Gastroesophageal sphincter (tissue), 4 donors: ENCODE data around the gene SRP9. TPM values are rescaled to one million over a fixed set of nuclear protein-coding genes. Genes with fewer than 3 reads are reported as not detected.

Experiments
- ATAC-seq: fragments of 150-250 bp; one replicate; pipeline ENCODE4 v1.9.1; 2016; ENCODE audit warnings: mild to moderate bottlenecking, moderate library complexity
- H3K27ac ChIP-seq, 4 donors: fragments of 200-600 bp; sonication (generic) in 3 of 4; 1 replicate in 3 of 4; 2 replicates in 1 of 4; pipeline ENCODE4 v1.5.1; 2016 to 2019
- H3K27me3 ChIP-seq: fragments of 200-600 bp; sonication (generic); one replicate; pipeline ENCODE4 v1.5.1; 2019
- H3K36me3 ChIP-seq, 2 donors: fragments of 200-600 bp; sonication (generic); one replicate each; pipeline ENCODE4 v1.5.1; 2019; ENCODE audit warnings: control low read depth in 1 of 2
- H3K4me1 ChIP-seq, 3 donors: fragments of 200-600 bp; sonication (generic); 1 replicate in 2 of 3; 2 replicates in 1 of 3; pipeline ENCODE4 v1.5.1; 2016 to 2019; ENCODE audit warnings: control low read depth in 2 of 3
- H3K4me3 ChIP-seq, 2 donors: fragments of 200-600 bp; sonication (generic); one replicate each; pipeline ENCODE4 v1.5.1; 2019; ENCODE audit warnings: mild to moderate bottlenecking in 1 of 2, moderate library complexity in 1 of 2
- H3K9me3 ChIP-seq, 3 donors: fragments of 200-600 bp; sonication (generic); one replicate each; pipeline ENCODE4 v1.5.1; 2017 to 2019; ENCODE audit warnings: control low read depth in 2 of 3
- CTCF ChIP-seq, 4 experiments: fragments of 200-600 bp in 2 of 4; fragments of 450-650 bp in 2 of 4; sonication (generic) in 1 of 4; IDR thresholded peaks; one replicate each; pipeline ENCODE4 v1.5.1; 2017 to 2019; ENCODE audit warnings: antibody characterized with exemption in 4 of 4, mild to moderate bottlenecking in 2 of 4, moderate library complexity in 2 of 4
- EP300 ChIP-seq: sonication (generic); formaldehyde crosslinking; IDR thresholded peaks from one replicate; pipeline ENCODE4 v1.6.1; 2017; ENCODE audit warnings: antibody characterized with exemption, mild to moderate bottlenecking
- POLR2A ChIP-seq, 2 donors: fragments of 450-650 bp; IDR thresholded peaks; one replicate each; pipeline ENCODE4 v1.6.1; 2017; ENCODE audit warnings: antibody characterized with exemption in 2 of 2, mild to moderate bottlenecking in 2 of 2, moderate library complexity in 1 of 2
- POLR2AphosphoS5 ChIP-seq: sonication (generic); formaldehyde crosslinking; IDR thresholded peaks from one replicate; pipeline ENCODE4 v1.6.1; 2017; ENCODE audit warnings: antibody characterized with exemption
- WGBS, 2 donors: methylation state at CpG; one replicate each; pipeline ENCODE4 v1.1.5; 2018; ENCODE audit warnings: low coverage in 1 of 2; 5-methylcytosine and 5-hydroxymethylcytosine counted together
- total RNA-seq, 4 donors: library from RNA; depleted of rRNA; stranded (reverse); fragments of >200 nt; gene quantifications; one replicate each; pipeline ENCODE4 v1.1.0, GENCODE V29; 2016

The SRP9 gene
- total RNA-seq, 4 donors from 2014 or later, result 146 to 260 (median 216) TPM

- WGBS, 2 donors, result 84 to 99% methylated on average over 5 to 8 of the region's 17 CpGs
- Histone ChIP-seq H3K4me1 (peaks cover 13 to 98% (median 63%) of the 10 kb centered on the region in 3 donors), H3K27ac (peak overlapping the region in 3 of 4 donors; percentile 69 to 91 (median 89)), H3K9me3 (no peaks in the 10 kb centered on the region), H3K36me3 (no peaks in the 10 kb centered on the region), H3K27me3 (no peaks in the 10 kb centered on the region), H3K4me3 (no peak overlapping the region)
- ATAC-seq, result no peak
- no peak for TF ChIP-seq CTCF (IDR thresholded peaks at IDR 0.05)
- no peak for TF ChIP-seq POLR2A (IDR thresholded peaks at IDR 0.05)
- TF ChIP-seq EP300, result no peak
Measured at GRCh38 chr1:225815526-225816178, 38.0 kb downstream of the SRP9 start.

GRCh38 chr1:225816643-225817538 is 39.3 kb downstream of the SRP9 start:
- peak overlapping the region; percentile 73 to 94 (median 90) for H3K27ac ChIP-seq
- TF ChIP-seq CTCF (IDR thresholded peaks at IDR 0.05) (no peak), POLR2AphosphoS5 (no peak), POLR2A (IDR thresholded peaks at IDR 0.05) (no peak), EP300 (no peak)
- peaks cover 13 to 98% (median 55%) of the 10 kb centered on the region in 3 donors for H3K4me1 ChIP-seq
- peak overlapping the region in 1 of 2 donors; percentile 7 for H3K4me3 ChIP-seq
- 24 to 33% methylated on average over 1 to 8 of the region's 17 CpGs for WGBS, 2 donors
- no peaks in the 10 kb centered on the region for H3K27me3 ChIP-seq
- no peaks in the 10 kb centered on the region for H3K9me3 ChIP-seq
- ATAC-seq, result peak; percentile 43
- H3K36me3 ChIP-seq, result no peaks in the 10 kb centered on the region

DNA sequence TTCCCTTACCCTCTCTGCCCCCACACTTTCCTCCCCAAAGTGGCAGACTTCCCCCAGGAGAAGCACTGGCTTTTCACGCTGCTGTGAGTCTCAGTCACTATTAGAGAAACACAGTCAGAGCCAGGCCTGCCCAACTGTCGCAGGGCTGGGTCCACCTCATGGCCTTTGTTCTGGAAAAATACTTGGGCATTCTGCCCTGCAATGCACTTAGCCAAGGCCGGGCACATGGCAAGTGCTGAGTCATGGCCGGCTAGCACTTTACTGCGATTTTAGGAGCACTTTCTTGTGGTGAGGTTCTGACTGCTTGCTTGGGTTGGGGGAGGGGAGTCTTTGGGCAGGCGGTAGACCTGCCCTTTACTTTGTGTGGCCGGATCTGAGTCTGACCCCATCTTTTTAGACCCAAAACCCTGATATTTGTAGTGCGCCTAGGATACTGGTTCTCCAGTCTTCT is 40.0 kb downstream of the SRP9 start:
- Histone ChIP-seq H3K27me3 (no peaks in the 10 kb centered on the region), H3K9me3 (no peaks in the 10 kb centered on the region), H3K4me3 (peak overlapping the region in 1 of 2 donors; percentile 7), H3K27ac (peak overlapping the region; percentile 73 to 94 (median 90)), H3K4me1 (peaks cover 13 to 98% (median 48%) of the 10 kb centered on the region in 3 donors), H3K36me3 (peaks cover 0 to 2% of the 10 kb centered on the region in 2 donors)
- WGBS, 2 donors, result 0 to 38% methylated on average over 1 to 6 of the region's 8 CpGs
- peak; percentile 82 for ATAC-seq
- no peak for TF ChIP-seq POLR2A (IDR thresholded peaks at IDR 0.05)
- no peak for TF ChIP-seq EP300
- peak; percentile 95 for TF ChIP-seq POLR2AphosphoS5

GRCh38 chr1:225818229-225818628 is 40.6 kb downstream of the SRP9 start:
- Histone ChIP-seq H3K36me3 (peaks cover 0 to 5% of the 10 kb centered on the region in 2 donors), H3K27ac (peak overlapping the region; percentile 73 to 94 (median 90)), H3K4me3 (no peak overlapping the region), H3K9me3 (no peaks in the 10 kb centered on the region), H3K27me3 (no peaks in the 10 kb centered on the region), H3K4me1 (peaks cover 13 to 98% (median 43%) of the 10 kb centered on the region in 3 donors)
- no peak for ATAC-seq
- WGBS, 2 donors, result 80 to 86% methylated on average over 4 to 6 of the region's 7 CpGs
- TF ChIP-seq POLR2A (IDR thresholded peaks at IDR 0.05), result no peak

- peaks cover 13 to 98% (median 39%) of the 10 kb centered on the region in 3 donors for H3K4me1 ChIP-seq
- no peak for ATAC-seq
- H3K36me3 ChIP-seq, result peaks cover 0 to 5% of the 10 kb centered on the region in 2 donors
- no peak overlapping the region for H3K4me3 ChIP-seq
- H3K27ac ChIP-seq, result peak overlapping the region in 3 of 4 donors; percentile 59 to 72 (median 69)
- WGBS, 2 donors, result 59 to 75% methylated on average over 11 of the region's 12 CpGs
- TF ChIP-seq POLR2AphosphoS5, result peak; percentile 8
- TF ChIP-seq POLR2A (IDR thresholded peaks at IDR 0.05), result no peak
- no peaks in the 10 kb centered on the region for H3K9me3 ChIP-seq
- no peaks in the 10 kb centered on the region for H3K27me3 ChIP-seq
Measured at GRCh38 chr1:225819346-225820192, 41.9 kb downstream of the SRP9 start.
